CD4-positive, alpha-beta T cell (primary cell): ENCODE results near the gene TIMM10B. TPM values are rescaled to one million over a fixed set of nuclear protein-coding genes. Genes with fewer than 3 reads are reported as not detected.

Experiments
- ATAC-seq: fragments of 200-7000 bp; cut with Tn5 transposase; one replicate; pipeline ENCODE4 v1.10.0; 2022; ENCODE audit warnings: mild to moderate bottlenecking; ENCODE audit not compliant: poor library complexity
- CTCF ChIA-PET: fragments of 350-600 bp; sonication (Branson Sonifier 250); formaldehyde crosslinking; loops from one replicate; lab custom pipeline; 2021; ENCODE audit warnings: antibody characterized with exemption, inconsistent platforms; lab: Charles Lee
- POLR2A ChIA-PET: fragments of 350-600 bp; sonication (Branson Sonifier 250); formaldehyde crosslinking; loops from one replicate; lab custom pipeline; 2021; ENCODE audit warnings: antibody characterized with exemption, inconsistent platforms; lab: Charles Lee
- DNase-seq, 14 experiments: peaks; one replicate each; pipeline ENCODE4 v3.0.0-alpha.2; 2013 to 2020; ENCODE audit warnings: mixed read lengths in 2 of 14
- H3K27ac ChIP-seq, 2 donors: one replicate each; pipeline versions ENCODE4 v1.5.1 to v1.7.0; 2013; ENCODE audit warnings: low read length in 2 of 2, low read depth in 1 of 2, mild to moderate bottlenecking in 1 of 2
- H3K27me3 ChIP-seq, 2 experiments: 1 replicate in 1 of 2; 2 replicates in 1 of 2; pipeline versions ENCODE4 v1.6.1 to v1.7.0; 2013; ENCODE audit warnings: low read length in 2 of 2, control low read depth in 1 of 2, mild to moderate bottlenecking in 1 of 2, moderate library complexity in 1 of 2; ENCODE audit not compliant: insufficient read depth in 2 of 2, control insufficient read depth in 1 of 2
- H3K36me3 ChIP-seq: one replicate; pipeline ENCODE4 v1.6.1; 2013; ENCODE audit warnings: low read length, control low read depth; ENCODE audit not compliant: insufficient read depth
- H3K4me1 ChIP-seq: one replicate; pipeline ENCODE4 v1.6.1; 2013; ENCODE audit warnings: low read length, control low read depth; ENCODE audit not compliant: insufficient read depth
- H3K4me3 ChIP-seq: one replicate; pipeline ENCODE4 v1.5.1; 2013; ENCODE audit warnings: mild to moderate bottlenecking, low read length, moderate library complexity
- H3K9me3 ChIP-seq, 2 experiments: 1 replicate in 1 of 2; 2 replicates in 1 of 2; pipeline versions ENCODE4 v1.6.1 to v1.7.0; 2013; ENCODE audit warnings: low read length in 2 of 2, mild to moderate bottlenecking in 2 of 2, control low read depth in 1 of 2, moderate library complexity in 1 of 2; ENCODE audit not compliant: control insufficient read depth in 1 of 2, insufficient read depth in 1 of 2
- H3K27ac Mint-ChIP-seq: one replicate; pipeline ENCODE4 v1.8.0; 2020; ENCODE audit warnings: mixed read lengths
- H3K27me3 Mint-ChIP-seq: one replicate; pipeline ENCODE4 v1.8.0; 2021; ENCODE audit warnings: mixed read lengths
- H3K36me3 Mint-ChIP-seq: one replicate; pipeline ENCODE4 v1.8.0; 2021; ENCODE audit warnings: low read depth, mixed read lengths
- H3K4me1 Mint-ChIP-seq: one replicate; pipeline ENCODE4 v1.8.0; 2021; ENCODE audit warnings: low read depth, mixed read lengths
- H3K4me3 Mint-ChIP-seq: one replicate; pipeline ENCODE4 v1.8.0; 2020; ENCODE audit warnings: mild to moderate bottlenecking, mixed read lengths
- H3K9me3 Mint-ChIP-seq: one replicate; pipeline ENCODE4 v1.8.0; 2020; ENCODE audit warnings: mixed read lengths
- intact Hi-C, 2 experiments: fragments of 100-400 bp; cut with DNase I in 1 of 2; cut with micrococcal nuclease in 1 of 2; formaldehyde crosslinking; loops; one replicate each; pipeline versions ENCODE4 v1.15.1 to v1.9.0; 2023 to 2025; cut with DNase I, micrococcal nuclease
- total RNA-seq, 174 experiments: library from RNA in 2 of 174; stranded (reverse) in 2 of 174; gene quantifications; one replicate each; pipeline ENCODE4 v1.2.3 and lab custom pipeline; 2021 to 2026
- TF ChIP-seq, protein P1 (sequence below): fragments of 200-600 bp; IDR thresholded peaks from one replicate; pipeline ENCODE4 v1.8.0; 2022; ENCODE audit warnings: antibody characterized with exemption, mild to moderate bottlenecking

The TIMM10B gene
- total RNA-seq, 2 experiments from 2014 or later = 68.5 to 68.6 TPM

DNA sequence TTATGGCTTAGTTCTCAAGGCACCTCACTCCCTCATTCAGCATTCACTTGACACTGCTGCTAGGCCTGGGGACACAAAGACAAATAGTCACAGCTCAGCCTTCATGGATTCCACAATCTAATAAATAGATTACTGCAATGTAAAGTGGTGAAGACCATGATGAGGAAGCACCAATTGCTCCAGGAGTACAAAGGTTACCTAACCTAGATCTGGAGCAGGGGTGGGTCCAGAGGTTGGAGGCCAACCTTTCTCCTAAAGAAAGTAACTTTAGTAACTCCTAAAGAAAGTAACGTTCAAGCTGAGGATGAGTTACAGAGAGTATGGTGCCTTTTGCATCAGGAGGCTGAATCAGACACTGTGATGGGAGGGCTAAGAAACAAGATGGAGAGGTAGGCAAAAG is 11.7 kb upstream of the TIMM10B start:
- peaks cover 24% of the 10 kb centered on the region for H3K4me1 ChIP-seq
- no peaks in the 10 kb centered on the region for H3K9me3 Mint-ChIP-seq
- H3K4me3 Mint-ChIP-seq = no peak overlapping the region

DNA sequence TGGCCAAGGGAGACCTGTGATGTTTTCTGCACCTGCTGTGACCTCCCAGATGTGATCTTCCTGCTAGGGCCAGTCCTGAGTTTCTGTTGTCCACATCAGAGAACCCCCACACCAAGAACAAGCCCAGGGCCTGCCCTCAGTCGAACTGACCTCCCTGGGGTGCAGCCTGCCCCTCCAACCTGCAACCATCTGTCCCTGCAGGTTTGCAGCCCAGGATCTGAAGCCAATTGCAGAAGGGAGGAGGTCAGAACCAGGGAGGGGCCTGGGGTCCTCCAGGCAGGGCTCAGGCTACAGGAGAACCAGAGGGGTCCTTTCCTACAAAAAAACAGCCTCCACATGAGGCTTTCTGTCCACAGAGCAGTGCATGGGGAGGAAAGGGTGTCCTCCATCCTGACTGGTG is 8.4 kb upstream of the TIMM10B start:
- ATAC-seq (no peak), DNase-seq (no peak)
- Mint-ChIP-seq H3K36me3 (peaks cover 18% of the 10 kb centered on the region), H3K27me3 (no peaks in the 10 kb centered on the region), H3K4me1 (peaks cover 34% of the 10 kb centered on the region), H3K9me3 (no peaks in the 10 kb centered on the region), H3K27ac (peak overlapping the region; percentile 66), H3K4me3 (peak overlapping the region; percentile 78)
- Histone ChIP-seq H3K27me3 (no peaks in the 10 kb centered on the region), H3K4me1 (peaks cover 25% of the 10 kb centered on the region), H3K36me3 (peaks cover 14% of the 10 kb centered on the region), H3K4me3 (peak overlapping the region; percentile 82), H3K27ac (no peak overlapping the region), H3K9me3 (no peaks in the 10 kb centered on the region)
- POLR2A ChIA-PET = interaction anchor here (0.6 to 4.0 kb wide), 10 partner anchors 9 to 265 kb away, joined by 3 to 14 read pairs (median 5); partner anchors contain the start of genes APBB1, ARFIP2, MRPL17 and SMPD1
- TF ChIP-seq, protein P1, sequence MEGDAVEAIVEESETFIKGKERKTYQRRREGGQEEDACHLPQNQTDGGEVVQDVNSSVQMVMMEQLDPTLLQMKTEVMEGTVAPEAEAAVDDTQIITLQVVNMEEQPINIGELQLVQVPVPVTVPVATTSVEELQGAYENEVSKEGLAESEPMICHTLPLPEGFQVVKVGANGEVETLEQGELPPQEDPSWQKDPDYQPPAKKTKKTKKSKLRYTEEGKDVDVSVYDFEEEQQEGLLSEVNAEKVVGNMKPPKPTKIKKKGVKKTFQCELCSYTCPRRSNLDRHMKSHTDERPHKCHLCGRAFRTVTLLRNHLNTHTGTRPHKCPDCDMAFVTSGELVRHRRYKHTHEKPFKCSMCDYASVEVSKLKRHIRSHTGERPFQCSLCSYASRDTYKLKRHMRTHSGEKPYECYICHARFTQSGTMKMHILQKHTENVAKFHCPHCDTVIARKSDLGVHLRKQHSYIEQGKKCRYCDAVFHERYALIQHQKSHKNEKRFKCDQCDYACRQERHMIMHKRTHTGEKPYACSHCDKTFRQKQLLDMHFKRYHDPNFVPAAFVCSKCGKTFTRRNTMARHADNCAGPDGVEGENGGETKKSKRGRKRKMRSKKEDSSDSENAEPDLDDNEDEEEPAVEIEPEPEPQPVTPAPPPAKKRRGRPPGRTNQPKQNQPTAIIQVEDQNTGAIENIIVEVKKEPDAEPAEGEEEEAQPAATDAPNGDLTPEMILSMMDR = no peak
- intact Hi-C loops = loop anchor here in 1 of 2 experiments (2.0 kb wide), 2 partner anchors 82 to 238 kb away; partner anchors contain the start of genes FHIP1B and SMPD1
- CTCF ChIA-PET = no interaction called here

More for the DNA sequence above, 11.7 kb upstream of the TIMM10B start:
- H3K36me3 Mint-ChIP-seq = peaks cover 8% of the 10 kb centered on the region
- H3K27ac Mint-ChIP-seq = no peak overlapping the region
- CTCF ChIA-PET = no interaction called here
- H3K27ac ChIP-seq = no peak overlapping the region
- peaks cover 6% of the 10 kb centered on the region for H3K36me3 ChIP-seq
- no peaks in the 10 kb centered on the region for H3K27me3 Mint-ChIP-seq
- H3K9me3 ChIP-seq = no peaks in the 10 kb centered on the region
- H3K4me1 Mint-ChIP-seq = peaks cover 25% of the 10 kb centered on the region
- ATAC-seq (no peak), DNase-seq (no peak)
- TF ChIP-seq, protein P1 = no peak
- H3K27me3 ChIP-seq = no peaks in the 10 kb centered on the region
- POLR2A ChIA-PET = interaction anchor here (1.6 kb wide), 1 partner anchor 12 kb away, joined by 5 read pairs; the partner anchor contains the start of genes ARFIP2 and TIMM10B
- intact Hi-C loops = no loop called here
- H3K4me3 ChIP-seq = no peak overlapping the region

DNA sequence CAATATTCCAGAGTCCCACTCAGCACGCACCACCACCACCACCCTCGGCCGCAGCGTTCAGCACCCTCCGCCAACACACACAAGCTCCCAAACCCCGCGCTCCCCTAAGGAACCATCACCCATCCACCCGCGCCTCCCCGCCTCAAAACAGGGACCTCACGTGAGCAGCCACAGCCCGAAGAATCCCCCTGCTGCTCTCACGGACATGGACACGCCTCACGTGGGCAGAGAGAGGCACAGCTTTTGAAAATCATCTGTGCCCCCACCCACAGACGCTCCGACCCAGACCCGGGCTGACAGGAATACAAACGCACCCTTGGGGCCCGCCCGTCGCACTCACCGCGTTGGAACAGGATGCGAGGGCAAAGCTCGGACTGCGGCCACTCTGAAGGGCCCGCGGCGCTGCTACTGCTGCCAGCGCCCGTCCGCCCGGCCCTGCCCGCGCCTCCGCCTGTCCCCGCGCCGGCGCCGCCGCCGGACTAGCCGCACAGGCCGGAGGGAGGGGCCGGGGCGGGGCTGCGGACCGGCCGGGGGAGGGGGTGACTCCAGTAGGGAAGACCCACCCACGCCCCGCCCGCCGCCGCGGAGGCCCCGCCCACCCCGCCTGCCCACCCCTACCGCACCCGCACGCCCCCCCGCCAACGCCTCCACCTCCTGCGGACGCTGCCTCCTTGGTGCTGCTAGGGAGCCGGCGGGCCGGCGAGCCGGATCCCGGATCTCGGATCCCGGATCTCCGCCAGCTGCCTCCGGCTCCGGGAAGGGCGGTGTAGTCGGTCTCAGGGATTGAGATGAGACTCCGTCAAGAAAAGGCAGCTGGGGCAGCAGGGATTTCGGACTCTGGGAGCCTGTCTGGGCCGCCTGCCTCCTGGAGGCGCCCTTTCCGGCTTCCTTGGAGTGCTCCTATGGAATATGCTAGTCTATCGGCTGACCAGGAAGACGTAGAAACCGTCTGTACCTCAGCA is 7.6 kb upstream of the TIMM10B start, which contains the start of gene TRIM3:
Gene TRIM3, minus strand, starts transcription at position 491 of the 962 bp plus-strand sequence. CDS start 8,246 bp downstream, outside the sequence.
- intact Hi-C loops = loop anchor here in 1 of 2 experiments (2.0 kb wide), 2 partner anchors 83 to 239 kb away; partner anchors contain the start of genes FHIP1B and SMPD1
- peak within 1 kb of the TSS; percentile 38 to 76 for H3K27ac ChIP-seq

More for the DNA sequence above, 7.6 kb upstream of the TIMM10B start, which contains the start of gene TRIM3:
- Mint-ChIP-seq H3K4me1 (peaks cover 34% of the 10 kb centered on the region), H3K27ac (peak within 1 kb of the TSS; percentile 66), H3K27me3 (no peaks in the 10 kb centered on the region), H3K9me3 (no peaks in the 10 kb centered on the region), H3K4me3 (peak within 1 kb of the TSS; percentile 87), H3K36me3 (peaks cover 22% of the 10 kb centered on the region)
- peak; percentile 36 to 93 (median 69) for DNase-seq
- Histone ChIP-seq H3K27me3 (no peaks in the 10 kb centered on the region), H3K4me1 (peaks cover 28% of the 10 kb centered on the region), H3K9me3 (no peaks in the 10 kb centered on the region), H3K4me3 (peak within 1 kb of the TSS; percentile 82), H3K36me3 (peaks cover 19% of the 10 kb centered on the region)
- ATAC-seq = peak; percentile 66
- ChIA-PET CTCF (no interaction called here), POLR2A (interaction anchor here (0.6 to 4.0 kb wide), 10 partner anchors 8 to 264 kb away, joined by 3 to 14 read pairs (median 5); partner anchors contain the start of genes APBB1, ARFIP2, MRPL17 and SMPD1)
- TF ChIP-seq, protein P1 = no peak
